ENCODE results near the gene LY6G6F.
"Not testable (repeated sequence)": the region's sequence is repeated elsewhere in the genome, so short reads cannot be mapped to it uniquely, and the experiment has no call there.

GRCh38 chr6:31709157-31709556 lies 2.5 kb downstream of the LY6G6F start:
- TF ChIP-seq POLR2A (IDR thresholded peaks at IDR 0.05); CTCF (IDR thresholded peaks at IDR 0.05 in 4 of 5, conservative IDR thresholded peaks at IDR 0.05 in 1 of 5): not testable (repeated sequence)

All from gastrocnemius medialis (tissue), 4 donors.